HUDEP-2 (cell line): ENCODE data around the gene NECAP2.
A peak's percentile ranks its signal among the peaks of the same experiment; 100 is the strongest.
"Not testable (repeated sequence)": the region's sequence is repeated elsewhere in the genome, so short reads cannot be mapped to it uniquely, and the experiment has no call there.

ENCODE experiments used
- DNase-seq, 76 experiments: peaks; one replicate each; lab custom pipeline; 2025; ENCODE audit not compliant: unreplicated experiment in 76 of 76; lab: John Stamatoyannopoulos, UW

Gene NECAP2

DNA sequence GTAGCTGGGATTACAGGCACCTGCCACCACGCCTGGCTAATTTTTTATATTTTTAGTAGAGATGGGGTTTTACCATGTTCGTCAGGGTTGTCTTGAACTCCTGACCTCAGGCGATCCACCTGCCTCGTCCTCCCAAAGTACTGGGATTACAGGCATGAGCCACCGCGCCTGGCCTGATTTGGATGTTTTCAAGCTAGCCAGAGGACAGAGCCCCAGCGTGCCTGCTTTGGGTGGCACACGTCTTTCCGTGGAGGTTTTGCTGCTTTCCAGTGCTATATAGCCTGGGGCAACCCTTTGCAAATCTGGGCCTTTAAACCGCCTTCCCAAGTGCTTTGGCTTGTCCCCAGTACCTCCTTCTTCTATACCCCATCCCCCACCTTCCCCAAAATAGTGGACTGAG, 15.6 kb downstream of the NECAP2 start:
- DNase-seq = not testable (repeated sequence)

GRCh38 chr1:16458831-16459230, 18.3 kb downstream of the NECAP2 start:
- DNase-seq = no peak

DNA sequence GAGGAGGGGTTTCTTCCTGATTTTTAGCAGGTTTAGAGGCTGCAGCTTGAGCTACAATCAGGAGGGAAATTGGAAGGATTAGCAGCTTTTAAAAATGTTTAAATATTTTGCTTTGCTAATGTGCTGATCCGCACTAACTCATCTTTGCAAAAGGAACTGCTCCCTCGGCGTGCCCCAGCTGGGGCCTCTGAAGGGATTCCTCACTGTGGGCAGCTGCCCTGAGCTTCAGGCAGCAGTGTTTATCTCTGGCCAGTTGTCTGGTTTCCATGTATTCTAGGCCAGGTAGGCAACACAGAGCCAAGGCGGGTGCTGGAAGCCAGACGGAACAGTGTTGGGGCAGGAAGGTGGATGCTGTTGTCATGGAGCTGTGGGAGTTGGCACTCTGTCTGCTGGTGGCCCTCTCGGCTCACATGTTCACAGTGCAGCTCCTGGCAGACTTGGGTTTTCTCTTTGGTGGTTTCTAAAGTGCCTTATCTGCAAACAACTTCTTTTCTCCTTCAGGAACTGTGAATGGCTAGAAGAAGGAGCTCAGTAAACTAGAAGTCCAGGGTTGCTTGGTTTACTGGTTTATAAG, 18.9 kb downstream of the NECAP2 start:
- peak in 18 of 76 experiments; percentile 6 to 59 (median 18) for DNase-seq

DNA sequence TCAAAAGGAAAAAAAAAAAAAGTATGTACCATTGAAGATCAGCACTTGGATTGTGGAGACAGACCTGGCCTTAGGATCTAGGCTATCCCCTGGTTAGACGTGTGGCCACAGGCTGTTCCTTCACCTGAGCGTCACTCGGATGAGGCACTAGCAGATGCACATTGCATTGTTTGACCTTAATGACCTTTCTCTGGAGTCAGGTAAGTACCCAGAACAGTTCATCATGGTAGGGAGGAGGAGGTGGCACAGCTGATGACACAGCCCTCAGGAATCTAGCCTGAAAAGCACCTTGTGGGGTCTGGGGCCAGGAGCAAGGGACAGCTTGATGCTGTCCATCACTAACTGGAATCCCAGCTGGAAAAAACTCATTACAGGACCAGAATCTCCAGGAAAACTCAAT, 21.2 kb downstream of the NECAP2 start:
- no peak for DNase-seq

DNA sequence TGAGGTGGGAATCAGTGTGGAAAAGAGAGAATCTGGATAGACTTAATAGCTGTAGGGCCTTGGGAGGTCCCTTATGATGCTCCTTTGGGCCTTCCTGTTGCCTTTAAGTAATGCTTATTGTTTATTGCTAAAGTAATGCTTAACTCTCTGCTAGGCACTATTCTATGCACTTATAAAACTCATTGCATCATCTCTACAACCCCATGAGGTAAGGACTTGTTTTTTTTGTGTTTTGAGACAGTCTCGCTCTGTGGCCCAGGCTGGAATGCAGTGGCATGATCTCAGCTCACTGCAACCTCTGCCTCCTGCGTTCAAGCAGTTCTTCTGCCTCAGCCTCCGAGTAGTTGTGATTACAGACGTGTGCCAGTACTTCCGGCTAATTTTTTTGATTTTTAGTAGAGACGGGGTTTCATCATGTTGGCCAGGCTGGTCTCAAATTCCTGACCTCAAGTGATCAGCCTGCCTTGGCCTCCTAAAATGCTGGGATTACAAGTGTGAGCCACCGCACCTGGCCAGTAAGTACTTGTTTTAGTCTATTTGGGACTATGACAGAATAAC, 22.3 kb downstream of the NECAP2 start:
- DNase-seq = no peak

DNA sequence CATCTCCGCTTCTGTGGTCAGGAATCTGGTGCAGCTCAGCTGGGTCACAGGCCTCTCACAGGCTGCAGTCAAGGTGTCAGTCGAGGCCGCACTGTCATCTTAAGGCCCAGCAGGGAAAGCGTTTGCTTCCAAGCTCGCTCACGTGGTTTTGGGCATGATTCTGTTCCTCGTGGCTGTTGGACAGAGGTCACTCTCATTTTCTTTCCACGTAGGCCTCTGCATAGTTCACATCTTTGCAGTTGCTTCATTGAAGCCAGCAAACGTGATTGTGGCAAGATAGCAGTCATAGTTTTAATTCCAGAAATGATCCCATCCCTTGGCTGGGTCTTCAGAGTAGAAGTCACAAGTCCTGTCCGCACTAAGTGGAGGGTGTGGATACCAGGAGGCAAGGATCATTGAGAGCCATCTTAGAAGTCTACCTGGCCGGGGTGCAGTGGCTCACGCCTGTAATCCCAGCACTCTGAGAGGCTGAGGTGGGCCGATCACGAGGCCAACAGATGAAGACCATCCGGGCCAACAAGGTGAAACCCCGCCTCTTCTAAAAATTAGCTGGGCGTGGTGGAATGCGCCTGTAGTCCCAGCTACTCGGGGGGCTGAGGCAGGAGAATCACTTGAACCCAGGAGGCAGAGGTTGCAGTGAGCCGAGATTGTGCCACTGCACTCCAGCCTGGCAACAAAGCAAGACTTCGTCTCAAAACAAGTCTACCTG, 24.5 kb downstream of the NECAP2 start:
- DNase-seq = no peak

DNA sequence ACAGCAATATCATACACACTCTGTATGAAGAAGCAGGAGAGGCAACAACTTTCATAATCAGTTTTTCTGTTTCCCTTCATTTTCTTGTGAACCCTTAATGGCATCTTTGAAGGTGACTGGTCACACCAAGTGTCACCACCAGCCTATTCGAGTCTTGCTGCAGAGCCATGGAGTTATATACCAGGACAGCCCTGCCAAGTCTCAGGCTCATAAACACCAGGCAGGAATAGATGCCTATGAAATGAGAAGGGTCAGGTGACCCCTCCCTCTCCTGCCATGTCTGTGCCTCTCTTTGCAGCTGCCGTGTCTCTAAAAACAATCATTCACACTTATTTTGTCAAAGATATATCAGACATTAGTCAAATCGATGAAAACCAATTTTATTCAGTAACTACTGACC, 28.0 kb downstream of the NECAP2 start:
- DNase-seq = no peak

- no peak for DNase-seq
Observed at GRCh38 chr1:16474166-16474800, 33.8 kb downstream of the NECAP2 start.

- DNase-seq = not testable (repeated sequence)
Observed at GRCh38 chr1:16474891-16475290, 34.4 kb downstream of the NECAP2 start.

DNA sequence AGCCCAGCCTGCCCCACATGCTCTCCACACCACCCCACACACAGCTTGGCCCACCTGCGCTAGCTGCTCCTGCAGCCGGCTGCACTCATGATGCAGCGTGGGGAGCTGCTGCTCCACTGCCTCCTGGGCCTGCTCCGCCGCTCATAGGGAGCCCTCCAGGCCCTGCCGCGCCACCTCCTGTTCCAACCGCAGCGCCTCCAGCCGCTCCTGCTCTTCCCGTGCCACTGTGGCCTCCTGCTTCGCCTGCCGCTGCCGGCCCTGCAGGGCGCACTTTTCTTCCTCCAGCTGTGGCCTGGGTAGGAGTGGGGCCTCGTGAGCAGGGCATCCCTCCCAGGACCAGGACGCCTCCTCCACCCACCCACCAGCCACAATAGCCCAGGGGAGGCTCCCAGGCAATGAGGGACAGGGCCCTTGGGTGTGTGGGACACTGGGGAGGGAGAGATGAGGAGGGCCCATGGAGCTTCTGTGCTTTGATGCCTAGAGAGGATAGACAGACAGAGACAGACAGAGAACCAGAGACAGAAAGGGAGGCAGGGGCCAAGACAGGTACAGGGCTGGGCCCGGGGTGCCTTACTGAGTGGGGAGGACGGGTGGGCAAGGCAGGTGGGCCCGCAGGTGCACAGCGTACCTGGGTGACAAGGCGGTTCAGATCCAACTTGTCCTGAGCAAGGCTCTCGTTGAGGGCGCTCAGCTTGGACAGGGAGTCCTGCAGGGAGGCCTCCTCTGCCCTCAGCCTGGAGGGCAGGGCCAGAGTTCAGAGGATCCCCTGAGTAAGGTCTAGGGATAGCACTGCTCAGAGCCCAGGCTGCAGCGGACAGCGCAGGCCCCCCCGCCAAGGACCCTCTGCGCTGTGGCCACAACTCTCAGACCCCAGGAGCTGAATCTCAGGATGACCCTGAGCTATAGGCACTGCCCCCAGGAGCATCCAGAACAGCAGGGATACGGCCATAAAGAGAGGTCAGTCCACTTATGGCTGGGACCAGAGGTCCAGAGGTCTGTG, 35.5 kb downstream of the NECAP2 start:
- DNase-seq = not testable (repeated sequence)

DNA sequence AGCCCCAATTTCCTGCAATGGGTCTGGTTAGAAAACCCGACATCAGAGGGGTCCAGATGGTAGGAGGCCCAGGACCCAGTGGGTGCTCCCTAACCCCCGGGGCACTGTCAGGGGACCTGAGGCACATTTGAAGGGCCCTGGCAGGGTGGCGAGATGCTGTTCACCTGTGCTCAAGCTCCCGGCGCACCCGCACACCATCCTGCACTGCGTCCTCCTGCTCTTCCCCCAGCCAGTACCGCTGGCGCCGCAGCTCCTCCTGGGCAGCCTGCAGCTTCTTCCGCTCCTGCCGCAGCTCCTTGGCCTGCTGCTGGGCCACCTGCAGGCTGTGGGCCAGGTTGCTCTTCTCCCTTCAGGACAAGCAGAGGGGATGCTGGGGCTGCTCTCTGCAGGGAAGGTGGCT, 37.6 kb downstream of the NECAP2 start:
- DNase-seq = no peak

GRCh38 chr1:16483146-16483545, 42.6 kb downstream of the NECAP2 start:
- DNase-seq = not testable (repeated sequence)

GRCh38 chr1:16483639-16484500, 43.3 kb downstream of the NECAP2 start:
- not testable (repeated sequence) for DNase-seq

- no peak for DNase-seq
Observed at GRCh38 chr1:16484501-16484835, 43.9 kb downstream of the NECAP2 start.

- DNase-seq = no peak
Observed at GRCh38 chr1:16484931-16485330, 44.4 kb downstream of the NECAP2 start.

DNA sequence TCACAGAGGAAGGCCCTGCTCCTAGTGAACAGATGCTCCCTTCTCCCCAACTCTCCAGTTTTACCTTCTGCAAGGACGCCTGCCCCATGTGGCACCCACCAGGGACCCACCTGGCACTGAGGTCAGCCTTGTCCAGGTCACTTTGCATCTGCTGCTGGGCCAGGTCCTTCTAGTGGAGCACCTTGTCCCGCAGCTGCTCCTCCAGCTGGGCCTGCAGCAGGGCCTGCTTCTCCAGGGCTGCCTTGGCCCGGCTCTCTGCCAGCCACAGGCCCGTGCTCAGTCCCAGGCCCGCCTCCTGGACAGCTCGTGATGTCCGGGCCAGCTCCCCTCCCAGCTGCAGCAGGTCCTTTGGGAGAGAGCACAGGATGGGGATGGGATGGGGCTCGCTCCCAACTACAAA, 45.8 kb downstream of the NECAP2 start:
- DNase-seq = not testable (repeated sequence)

DNA sequence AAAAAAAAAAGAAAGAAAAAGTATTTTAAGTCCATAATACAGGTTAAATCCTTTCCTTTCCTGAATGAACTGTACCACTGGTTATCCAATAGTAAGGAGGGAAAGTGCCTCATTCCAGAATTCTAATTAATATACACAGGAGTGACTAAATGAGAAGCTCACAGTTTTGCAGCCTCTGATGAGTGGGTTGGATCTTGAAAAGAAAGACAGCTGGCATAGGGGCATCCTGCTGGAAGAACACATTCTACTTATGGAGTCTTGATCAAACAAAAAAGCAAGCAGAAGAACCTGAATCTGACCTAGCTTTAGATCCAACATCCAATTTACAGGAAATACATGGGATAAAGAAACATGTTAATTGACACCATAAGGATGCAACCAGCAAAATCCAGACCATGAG, 46.5 kb downstream of the NECAP2 start:
- DNase-seq = not testable (repeated sequence)

DNA sequence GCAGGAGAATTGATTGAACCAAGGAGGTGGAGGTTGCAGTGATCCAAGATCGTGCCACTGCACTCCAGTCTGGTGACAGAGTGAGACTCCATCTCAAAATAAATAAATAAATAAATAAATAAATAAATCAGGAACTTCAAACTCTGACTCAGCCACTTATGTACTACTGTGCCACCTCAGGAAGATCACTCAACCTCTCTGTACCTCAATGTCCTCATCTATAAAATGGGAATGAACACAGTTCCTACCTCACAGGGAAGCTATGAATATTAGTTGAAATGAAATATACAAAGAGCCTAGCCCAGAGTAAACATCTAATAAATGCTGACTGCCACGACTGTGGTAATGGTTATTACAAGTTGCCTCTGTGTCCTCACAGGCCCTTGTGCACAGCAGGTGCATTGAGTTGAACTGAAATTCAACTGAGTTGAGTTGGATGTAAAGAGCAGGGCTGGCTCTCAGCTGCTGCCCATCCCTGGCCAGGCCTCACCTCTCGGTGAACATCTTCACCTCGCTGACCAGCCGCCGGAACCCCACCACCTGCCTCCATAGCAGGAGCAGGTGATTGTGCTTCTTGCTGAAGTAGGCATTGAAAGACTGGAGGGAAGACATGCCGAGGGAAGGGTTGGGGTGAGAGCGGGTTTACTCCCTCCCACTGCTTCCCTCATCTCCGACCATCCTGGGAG, 48.8 kb downstream of the NECAP2 start:
- not testable (repeated sequence) for DNase-seq

GRCh38 chr1:16491056-16491675, 50.6 kb downstream of the NECAP2 start:
- no peak for DNase-seq
